HepG2 (cell line): ENCODE data around the gene ECT2. TPM values are rescaled to one million over a fixed set of nuclear protein-coding genes. Genes with fewer than 3 reads are reported as not detected.

Experiments used
- ATF7-NPFF ChIP-seq: sonication (generic); formaldehyde crosslinking; IDR thresholded peaks from 2 replicates; pipeline ENCODE4 v1.8.1; 2023; ENCODE audit warnings: mild to moderate bottlenecking, low read depth, missing genetic modification reagents, moderate library complexity
- CREB1 ChIP-seq, 2 experiments: fragments of 450-650 bp in 1 of 2; IDR thresholded peaks; 2 replicates each; pipeline ENCODE4 v1.6.1; 2016 to 2017; ENCODE audit warnings: control low read depth in 1 of 2, mild to moderate bottlenecking in 1 of 2, missing compliant biosample characterization in 1 of 2, missing genetic modification characterization in 1 of 2
- GATA4 ChIP-seq: sonication (generic); IDR thresholded peaks from 2 replicates; pipeline ENCODE4 v1.6.1; 2016; ENCODE audit warnings: antibody characterized with exemption, low read depth, borderline replicate concordance
- HOXA3 ChIP-seq: sonication (generic); formaldehyde crosslinking; IDR thresholded peaks from 2 replicates; pipeline ENCODE4 v1.5.0; 2020; ENCODE audit warnings: missing genetic modification reagents
- KAT7 ChIP-seq: IDR thresholded peaks from 2 replicates; pipeline ENCODE4 v1.6.1; 2018; ENCODE audit warnings: borderline replicate concordance, missing compliant biosample characterization
- KDM1A ChIP-seq: IDR thresholded peaks from 2 replicates; pipeline ENCODE4 v1.6.1; 2016; ENCODE audit warnings: missing compliant biosample characterization
- KDM5B ChIP-seq: sonication (generic); formaldehyde crosslinking; IDR thresholded peaks from 2 replicates; pipeline ENCODE4 v1.4.0; 2020; ENCODE audit warnings: missing genetic modification reagents, mild to moderate bottlenecking, borderline replicate concordance
- MXI1 ChIP-seq: IDR thresholded peaks from 3 replicates; pipeline ENCODE4 v1.6.1; 2012; ENCODE audit warnings: low read depth, low read length, inconsistent platforms, borderline replicate concordance
- POLR2A ChIP-seq, 2 experiments: IDR thresholded peaks; 2 replicates each; pipeline ENCODE4 v1.6.1; 2011; ENCODE audit warnings: low read depth in 2 of 2, low read length in 2 of 2, mild to moderate bottlenecking in 1 of 2, moderate library complexity in 1 of 2; ENCODE audit not compliant: insufficient read depth in 1 of 2
- RXRB ChIP-seq: IDR thresholded peaks from 2 replicates; pipeline ENCODE4 v1.6.1; 2016; ENCODE audit warnings: borderline replicate concordance, missing genetic modification reagents, missing compliant biosample characterization
- THAP11 ChIP-seq: IDR thresholded peaks from 2 replicates; pipeline ENCODE4 v1.6.1; 2016; ENCODE audit warnings: missing biosample characterization, missing genetic modification reagents
- ZBTB43 ChIP-seq: sonication (generic); formaldehyde crosslinking; conservative IDR thresholded peaks from 2 replicates; pipeline ENCODE4 v1.4.0; 2020; ENCODE audit warnings: missing genetic modification reagents
- ZFY ChIP-seq: sonication (generic); formaldehyde crosslinking; IDR thresholded peaks from 2 replicates; pipeline ENCODE4 v1.4.0; 2020; ENCODE audit warnings: missing genetic modification reagents
- ZNF143 ChIP-seq: sonication (generic); formaldehyde crosslinking; IDR thresholded peaks from 2 replicates; pipeline ENCODE4 v1.4.0; 2020; ENCODE audit warnings: missing genetic modification reagents
- ZNF234 ChIP-seq: sonication (generic); formaldehyde crosslinking; conservative IDR thresholded peaks from 2 replicates; pipeline ENCODE4 v1.5.1; 2020; ENCODE audit warnings: mild to moderate bottlenecking, missing genetic modification reagents
- ZNF256 ChIP-seq: sonication (generic); formaldehyde crosslinking; conservative IDR thresholded peaks from 2 replicates; pipeline ENCODE4 v1.4.0; 2020; ENCODE audit warnings: missing genetic modification reagents
- ZNF34 ChIP-seq: sonication (generic); formaldehyde crosslinking; IDR thresholded peaks from 2 replicates; pipeline ENCODE4 v1.4.0; 2020; ENCODE audit warnings: mild to moderate bottlenecking, missing genetic modification reagents, borderline replicate concordance
- ZNF343 ChIP-seq: sonication (generic); formaldehyde crosslinking; IDR thresholded peaks from 2 replicates; pipeline ENCODE4 v1.4.0; 2020; ENCODE audit warnings: mild to moderate bottlenecking, missing genetic modification reagents
- ZNF446 ChIP-seq: sonication (generic); formaldehyde crosslinking; IDR thresholded peaks from 2 replicates; pipeline ENCODE4 v1.5.0; 2020; ENCODE audit warnings: mild to moderate bottlenecking, missing genetic modification reagents
- ZNF484 ChIP-seq: sonication (generic); formaldehyde crosslinking; IDR thresholded peaks from 2 replicates; pipeline ENCODE4 v1.5.1; 2020; ENCODE audit warnings: mild to moderate bottlenecking, low read depth, missing genetic modification reagents, borderline replicate concordance
- ZNF543 ChIP-seq: sonication (generic); formaldehyde crosslinking; IDR thresholded peaks from 2 replicates; pipeline ENCODE4 v1.4.0; 2020; ENCODE audit warnings: mild to moderate bottlenecking, missing genetic modification reagents
- ZNF614 ChIP-seq: IDR thresholded peaks from 2 replicates; pipeline ENCODE4 v1.6.1; 2018; ENCODE audit warnings: missing biosample characterization, missing genetic modification reagents, inconsistent platforms, borderline replicate concordance
- ZNF878 ChIP-seq: sonication (generic); formaldehyde crosslinking; IDR thresholded peaks from 2 replicates; pipeline ENCODE4 v1.8.1; 2023; ENCODE audit warnings: mild to moderate bottlenecking, missing genetic modification reagents, moderate library complexity
- polyA plus RNA-seq, 8 experiments: library from polyadenylated mRNA; depleted of rRNA in 3 of 8; stranded (reverse) in 7 of 8; unstranded in 1 of 8; fragments of >200 nt; fragmentation: Illumina TruSeq in 4 of 8; extraction: Trizol in 4 of 8; gene quantifications; 2 replicates each; pipeline versions ENCODE4 v1.2.1 to v1.2.3, GENCODE V29; 2011 to 2016; ENCODE audit warnings: low read depth in 4 of 8, missing spikeins in 1 of 8, mixed read lengths in 1 of 8; ENCODE audit not compliant: insufficient read depth in 1 of 8
- total RNA-seq, 5 experiments: library from RNA; depleted of rRNA; stranded (reverse); fragments of >200 nt; fragmentation: Illumina TruSeq; extraction: Trizol; gene quantifications; 2 replicates each; pipeline ENCODE4 v1.2.3, GENCODE V29; 2016; ENCODE audit warnings: low read depth in 1 of 5
- TF ChIP-seq, protein P1 (sequence below), 2 experiments: sonication (generic) in 1 of 2; formaldehyde crosslinking in 1 of 2; IDR thresholded peaks; 2 replicates each; pipeline versions ENCODE4 v1.4.0 to v1.6.1; 2018 to 2020; ENCODE audit warnings: missing genetic modification reagents in 2 of 2, borderline replicate concordance in 1 of 2, low read depth in 1 of 2, mild to moderate bottlenecking in 1 of 2, missing biosample characterization in 1 of 2

Gene ECT2
- total and polyA plus RNA-seq, 2 of the 13 experiments (the other 11 are each of a cell fraction or from before 2014, with no cell fraction given): 21.6 to 52.0 TPM

DNA sequence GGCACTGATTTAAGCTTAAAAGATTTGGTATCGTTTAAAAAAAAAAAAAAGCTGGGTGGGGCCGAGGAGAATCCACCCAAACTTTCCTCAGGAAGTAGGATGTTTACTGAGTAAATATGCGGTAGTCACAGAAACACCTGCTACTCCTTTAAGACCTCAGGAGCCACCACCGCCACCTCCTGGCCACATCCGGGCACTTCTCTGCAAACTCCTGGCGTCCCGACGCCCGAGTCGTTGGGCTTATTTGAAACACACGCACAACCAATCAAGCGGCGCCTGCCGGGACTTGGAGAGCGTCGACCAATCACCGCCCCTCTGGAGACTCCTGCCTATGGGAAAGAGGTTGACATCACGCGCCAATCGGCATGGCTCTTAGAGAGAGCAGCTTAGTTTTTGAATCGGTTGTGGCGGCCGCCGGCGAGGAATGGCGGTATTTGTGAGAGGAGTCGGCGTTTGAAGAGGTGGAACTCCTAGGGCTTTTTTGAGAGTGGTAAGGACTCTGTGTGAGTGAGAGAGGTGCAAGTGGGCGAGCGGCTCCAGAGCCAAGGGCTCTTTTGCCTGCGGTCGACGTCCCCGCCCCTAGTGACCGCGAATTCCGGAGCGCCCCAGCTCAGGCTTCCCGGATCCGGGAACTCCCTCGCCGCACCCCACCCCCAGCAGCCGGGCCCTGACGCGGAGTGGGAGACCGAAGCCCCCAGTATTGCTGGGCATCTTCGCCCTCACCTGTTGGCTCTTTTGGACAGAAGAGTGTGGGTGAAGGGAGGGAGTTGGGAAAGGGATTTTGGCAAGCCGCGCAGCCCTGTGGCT, at the start of gene ECT2 (continued):
- TF ChIP-seq, protein P1, sequence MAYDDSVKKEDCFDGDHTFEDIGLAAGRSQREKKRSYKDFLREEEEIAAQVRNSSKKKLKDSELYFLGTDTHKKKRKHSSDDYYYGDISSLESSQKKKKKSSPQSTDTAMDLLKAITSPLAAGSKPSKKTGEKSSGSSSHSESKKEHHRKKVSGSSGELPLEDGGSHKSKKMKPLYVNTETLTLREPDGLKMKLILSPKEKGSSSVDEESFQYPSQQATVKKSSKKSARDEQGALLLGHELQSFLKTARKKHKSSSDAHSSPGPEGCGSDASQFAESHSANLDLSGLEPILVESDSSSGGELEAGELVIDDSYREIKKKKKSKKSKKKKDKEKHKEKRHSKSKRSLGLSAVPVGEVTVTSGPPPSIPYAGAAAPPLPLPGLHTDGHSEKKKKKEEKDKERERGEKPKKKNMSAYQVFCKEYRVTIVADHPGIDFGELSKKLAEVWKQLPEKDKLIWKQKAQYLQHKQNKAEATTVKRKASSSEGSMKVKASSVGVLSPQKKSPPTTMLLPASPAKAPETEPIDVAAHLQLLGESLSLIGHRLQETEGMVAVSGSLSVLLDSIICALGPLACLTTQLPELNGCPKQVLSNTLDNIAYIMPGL (CRISPR knock-in tag; IDR thresholded peaks at IDR 0.05; ENCODE audit: borderline replicate concordance in 1 of 2, low read depth in 1 of 2): peak; percentile 21 to 78; a peak in 2 of 4 replicates
- 0 out of 2 replicates have a peak, but pooled peaks have one; percentile 51 for TF ChIP-seq KAT7 (CRISPR knock-in tag)
- no peak for TF ChIP-seq ZNF234 (CRISPR knock-in tag)
- TF ChIP-seq HOXA3 (CRISPR knock-in tag): peak; percentile 71; the same call in 1 of the 2 replicates
- no peak for TF ChIP-seq ZNF543 (CRISPR knock-in tag)
- TF ChIP-seq ZNF34: no peak
- peak; percentile 40; the same call in 1 of the 2 replicates for TF ChIP-seq ZFY (CRISPR knock-in tag)
- TF ChIP-seq RXRB (CRISPR knock-in tag): peak; percentile 67
- no peak for TF ChIP-seq ZNF256 (CRISPR knock-in tag)
- no peak for TF ChIP-seq GATA4
- no peak for TF ChIP-seq ZBTB43 (CRISPR knock-in tag)
- TF ChIP-seq ZNF878: peak; percentile 93
- TF ChIP-seq ZNF343 (CRISPR knock-in tag): peak; percentile 9; the same call in 1 of the 2 replicates
- peak; percentile 71 for TF ChIP-seq CREB1 (IDR thresholded peaks at IDR 0.05)
- peak; percentile 84 for TF ChIP-seq CREB1 (CRISPR knock-in tag; IDR thresholded peaks at IDR 0.05)
- TF ChIP-seq ATF7-NPFF (CRISPR knock-in tag): peak; percentile 54; the same call in 1 of the 2 replicates
- no peak for TF ChIP-seq ZNF484
- no peak for TF ChIP-seq ZNF446 (CRISPR knock-in tag)
- TF ChIP-seq KDM1A: no peak
- TF ChIP-seq KDM5B: peak; percentile 37; the same call in 1 of the 2 replicates
- peak; percentile 45; the same call in 1 of the 2 replicates for TF ChIP-seq ZNF143
- TF ChIP-seq ZNF614: no peak
- peak; percentile 77; the same call in 1 of the 3 replicates for TF ChIP-seq MXI1
- peak; percentile 54 to 74 for TF ChIP-seq POLR2A (IDR thresholded peaks at IDR 0.05; ENCODE audit: insufficient read depth in 1 of 2, low read depth in 2 of 2, low read length in 2 of 2)
- peak; percentile 70; the same call in 1 of the 2 replicates for TF ChIP-seq THAP11 (CRISPR knock-in tag)
